ENCODE measurements around the gene UGCG.

GRCh38 chr9:111924281-111924680 lies 27.7 kb downstream of the UGCG start:
- TF ChIP-seq CTCF (IDR thresholded peaks at IDR 0.05) (no peak), EZH2 (IDR thresholded peaks at IDR 0.05) (no peak)

Measured in neural progenitor cell (in vitro differentiated cells).